Lung microvascular endothelial cell (primary cell): ENCODE measurements around the gene CYBA. TPM values are rescaled to one million over a fixed set of nuclear protein-coding genes. Genes with fewer than 3 reads are reported as not detected.

Source experiments
- DNase-seq, 2 donors: peaks; one replicate each; pipeline versions ENCODE4 v3.0.0 to v3.0.0-alpha.2; 2010; ENCODE audit warnings: low read depth in 2 of 2
- total RNA-seq: library from RNA; depleted of rRNA; stranded (reverse); fragments of >200 nt; gene quantifications from 2 replicates; pipeline ENCODE4 v1.2.1, GENCODE V29; 2014

Gene CYBA
- 287 and 458 TPM in 2 replicates for total RNA-seq

- DNase-seq = peak in 1 of 2 donors; percentile 85
These were observed at the start of gene CYBA for GRCh38 chr16:88650749-88651275. Gene CYBA, minus strand, starts transcription at chr16:88651053. Its CDS starts 40 bp downstream, at chr16:88651013.

- no peak for DNase-seq
These were observed 49.4 kb upstream of the CYBA start for GRCh38 chr16:88700322-88700635.

- no peak for DNase-seq
These were observed 48.3 kb upstream of the CYBA start for GRCh38 chr16:88699180-88699579.

- DNase-seq = no peak
These were observed 47.8 kb upstream of the CYBA start for GRCh38 chr16:88698646-88699045.

- DNase-seq = peak in 1 of 2 donors; percentile 60
These were observed 47.2 kb upstream of the CYBA start for GRCh38 chr16:88697831-88698615.

GRCh38 chr16:88697116-88697830 lies 46.4 kb upstream of the CYBA start:
- no peak for DNase-seq

GRCh38 chr16:88696441-88696840 lies 45.6 kb upstream of the CYBA start:
- DNase-seq = no peak

- no peak for DNase-seq
These were observed 44.9 kb upstream of the CYBA start for GRCh38 chr16:88695753-88696152.

- no peak for DNase-seq
These were observed 44.4 kb upstream of the CYBA start for GRCh38 chr16:88695218-88695617.

- no peak for DNase-seq
These were observed 43.6 kb upstream of the CYBA start for GRCh38 chr16:88694221-88695087.

- no peak for DNase-seq
These were observed 42.7 kb upstream of the CYBA start for GRCh38 chr16:88693420-88694177.

GRCh38 chr16:88692861-88693260 lies 42.0 kb upstream of the CYBA start:
- no peak for DNase-seq

- no peak for DNase-seq
These were observed 41.2 kb upstream of the CYBA start for GRCh38 chr16:88691924-88692560.

- no peak for DNase-seq
These were observed 40.4 kb upstream of the CYBA start for GRCh38 chr16:88691129-88691813.

- DNase-seq = no peak
These were observed 39.7 kb upstream of the CYBA start for GRCh38 chr16:88690341-88691128.

GRCh38 chr16:88688013-88688778 lies 37.3 kb upstream of the CYBA start:
- DNase-seq = no peak

GRCh38 chr16:88687676-88688012 lies 36.8 kb upstream of the CYBA start:
- no peak for DNase-seq

GRCh38 chr16:88687254-88687576 lies 36.4 kb upstream of the CYBA start:
- no peak for DNase-seq
